Adipose tissue (tissue), 3 donors: ENCODE data around the gene PTPRD. TPM values are rescaled to one million over a fixed set of nuclear protein-coding genes. Genes with fewer than 3 reads are reported as not detected.
"Not testable (repeated sequence)": the region's sequence is repeated elsewhere in the genome, so short reads cannot be mapped to it uniquely, and the experiment has no call there.

ENCODE experiments used
- H3K27ac ChIP-seq: one replicate; pipeline ENCODE4 v1.5.1; 2013; ENCODE audit warnings: low read depth, low read length
- WGBS, 3 donors: extraction: QIAGEN DNeasy Blood & Tissue Kit; methylation state at CpG; one replicate each; pipeline ENCODE4 v1.1.7; 2013; 5-methylcytosine and 5-hydroxymethylcytosine counted together
- polyA plus RNA-seq, 3 donors: library from polyadenylated mRNA; stranded (reverse); fragments of 200-250 nt; gene quantifications; one replicate each; pipeline ENCODE4 v1.2.3, GENCODE V29; 2013
- donor health status: healthy with polysubstance abuse.
- donor health status: Bipolar disorder and iron deficiency.
- donor health status: healthy.

Gene PTPRD
- polyA plus RNA-seq, 3 donors = 1.4 to 3.9 (median 2.1) TPM

GRCh38 chr9:9556865-9557803, 1055.7 kb downstream of the PTPRD start:
- WGBS, 3 donors = 38 to 55% (median 53%) methylated on average over 4 of the region's 4 CpGs
- H3K27ac ChIP-seq = no peak overlapping the region

- H3K27ac ChIP-seq = no peak overlapping the region
- 69 to 77% (median 71%) methylated on average over 2 of the region's 2 CpGs for WGBS, 3 donors
Observed at GRCh38 chr9:9552665-9553064, 1060.1 kb downstream of the PTPRD start.

GRCh38 chr9:9538766-9539165, 1074.0 kb downstream of the PTPRD start:
- H3K27ac ChIP-seq = no peak overlapping the region

GRCh38 chr9:9538356-9538755, 1074.4 kb downstream of the PTPRD start:
- 74 to 85% (median 84%) methylated on average over 4 of the region's 4 CpGs for WGBS, 3 donors
- no peak overlapping the region for H3K27ac ChIP-seq

- WGBS, 3 donors = 29 to 65% (median 56%) methylated on average over 9 of the region's 9 CpGs
- H3K27ac ChIP-seq = no peak overlapping the region
Observed at GRCh38 chr9:9536523-9536922, 1076.3 kb downstream of the PTPRD start.

- H3K27ac ChIP-seq = no peak overlapping the region
- 49 to 71% (median 65%) methylated on average over 8 of the region's 8 CpGs for WGBS, 3 donors
Observed at GRCh38 chr9:9523476-9524139, 1089.2 kb downstream of the PTPRD start.

GRCh38 chr9:9522406-9522805, 1090.4 kb downstream of the PTPRD start:
- H3K27ac ChIP-seq = no peak overlapping the region
- 59 to 70% (median 62%) methylated on average over 1 of the region's 1 CpG for WGBS, 3 donors

GRCh38 chr9:9521033-9521779, 1091.6 kb downstream of the PTPRD start:
- 33 to 44% (median 37%) methylated on average over 5 of the region's 5 CpGs for WGBS, 3 donors
- H3K27ac ChIP-seq = no peak overlapping the region

GRCh38 chr9:9504869-9505268, 1107.9 kb downstream of the PTPRD start:
- H3K27ac ChIP-seq = no peak overlapping the region

GRCh38 chr9:9499546-9499945, 1113.3 kb downstream of the PTPRD start:
- no peak overlapping the region for H3K27ac ChIP-seq

More at GRCh38 chr9:9504869-9505268, 1107.9 kb downstream of the PTPRD start:
- 81 to 89% (median 84%) methylated on average over 1 of the region's 1 CpG for WGBS, 3 donors

GRCh38 chr9:9498846-9499245, 1114.0 kb downstream of the PTPRD start:
- no peak overlapping the region for H3K27ac ChIP-seq
- WGBS, 3 donors = 47 to 77% (median 68%) methylated on average over 2 of the region's 2 CpGs

- no peak overlapping the region for H3K27ac ChIP-seq
- 37 to 50% (median 40%) methylated on average over 3 of the region's 3 CpGs for WGBS, 3 donors
Observed at GRCh38 chr9:9498128-9498527, 1114.7 kb downstream of the PTPRD start.

GRCh38 chr9:9494336-9494735, 1118.5 kb downstream of the PTPRD start:
- no peak overlapping the region for H3K27ac ChIP-seq
- 48 to 67% (median 58%) methylated on average over 3 of the region's 3 CpGs for WGBS, 3 donors

GRCh38 chr9:9492506-9492905, 1120.3 kb downstream of the PTPRD start:
- H3K27ac ChIP-seq = no peak overlapping the region
- 81 to 85% (median 84%) methylated on average over 3 of the region's 3 CpGs for WGBS, 3 donors

GRCh38 chr9:9489183-9489582, 1123.6 kb downstream of the PTPRD start:
- WGBS, 3 donors = 70 to 82% (median 80%) methylated on average over 3 of the region's 3 CpGs

GRCh38 chr9:9483175-9483574, 1129.6 kb downstream of the PTPRD start:
- 53 to 59% (median 58%) methylated on average over 3 of the region's 3 CpGs for WGBS, 3 donors
- no peak overlapping the region for H3K27ac ChIP-seq

More at GRCh38 chr9:9489183-9489582, 1123.6 kb downstream of the PTPRD start:
- no peak overlapping the region for H3K27ac ChIP-seq

- no peak overlapping the region for H3K27ac ChIP-seq
- 41 to 55% (median 46%) methylated on average over 3 of the region's 3 CpGs for WGBS, 3 donors
Observed at GRCh38 chr9:9478741-9479140, 1134.1 kb downstream of the PTPRD start.

GRCh38 chr9:9469271-9469670, 1143.5 kb downstream of the PTPRD start:
- 74 to 79% (median 76%) methylated on average over 2 of the region's 2 CpGs for WGBS, 3 donors
- H3K27ac ChIP-seq = no peak overlapping the region

- 96 to 98% (median 98%) methylated on average over 12 to 16 of the region's 19 CpGs for WGBS, 3 donors
- H3K27ac ChIP-seq = not testable (repeated sequence)
Observed at GRCh38 chr9:9441874-9442273, 1170.9 kb downstream of the PTPRD start.
